K562 (cell line): ENCODE measurements around the gene LTBP4. TPM values are rescaled to one million over a fixed set of nuclear protein-coding genes. Genes with fewer than 3 reads are reported as not detected.

Experiments used
- ARID4B ChIP-seq: sonication (generic); formaldehyde crosslinking; IDR thresholded peaks from 2 replicates; pipeline ENCODE4 v1.8.0; 2022; ENCODE audit warnings: mild to moderate bottlenecking, missing genetic modification reagents
- BCL6 ChIP-seq: fragments of 250-450 bp; sonication (Bioruptor Pico); IDR thresholded peaks from 2 replicates; pipeline ENCODE4 v1.4.0; 2020
- BCOR ChIP-seq: fragments of 450-650 bp; IDR thresholded peaks from 2 replicates; pipeline ENCODE4 v1.6.1; 2016
- FOXA3 ChIP-seq, 2 experiments: fragments of 450-650 bp in 1 of 2; sonication (generic) in 1 of 2; formaldehyde crosslinking; IDR thresholded peaks in 1 of 2; conservative IDR thresholded peaks in 1 of 2; 2 replicates each; pipeline versions ENCODE4 v1.4.0 to v1.8.0; 2020 to 2022; ENCODE audit warnings: mild to moderate bottlenecking in 2 of 2, missing genetic modification reagents in 1 of 2
- HNRNPK ChIP-seq: fragments of 200-400 bp; formaldehyde crosslinking; IDR thresholded peaks from one replicate; pipeline ENCODE4 v1.6.1; 2018; ENCODE audit warnings: mild to moderate bottlenecking, low read depth, low read length; ENCODE audit not compliant: poor library complexity, severe bottlenecking
- HNRNPLL ChIP-seq: fragments of 200-400 bp; formaldehyde crosslinking; IDR thresholded peaks from 2 replicates; pipeline ENCODE4 v1.6.1; 2017; ENCODE audit warnings: low read length, low read depth, mild to moderate bottlenecking; ENCODE audit not compliant: poor library complexity, severe bottlenecking
- IFI16 ChIP-seq: fragments of 250-450 bp; sonication (Bioruptor Pico); IDR thresholded peaks from 2 replicates; pipeline ENCODE4 v2.1.2; 2022; ENCODE audit warnings: mild to moderate bottlenecking, inconsistent platforms
- IRF9 ChIP-seq: fragments of 450-650 bp; IDR thresholded peaks from 2 replicates; pipeline ENCODE4 v1.6.1; 2016; ENCODE audit warnings: missing biosample characterization, missing genetic modification characterization
- LEF1 ChIP-seq: fragments of 450-650 bp; IDR thresholded peaks from 2 replicates; pipeline ENCODE4 v1.6.1; 2016; ENCODE audit warnings: mild to moderate bottlenecking
- MNT ChIP-seq, 2 experiments: fragments of 450-650 bp; conservative IDR thresholded peaks; 2 replicates each; pipeline ENCODE4 v1.6.1; 2017; ENCODE audit warnings: mild to moderate bottlenecking in 2 of 2, moderate library complexity in 2 of 2
- RBM22 ChIP-seq: fragments of 200-400 bp; formaldehyde crosslinking; IDR thresholded peaks from 2 replicates; pipeline ENCODE4 v1.6.1; 2018; ENCODE audit warnings: low read length, low read depth; ENCODE audit not compliant: poor library complexity, severe bottlenecking
- SOX6 ChIP-seq: fragments of 450-650 bp; IDR thresholded peaks from 2 replicates; pipeline ENCODE4 v1.6.1; 2014; ENCODE audit warnings: mild to moderate bottlenecking
- SPI1 ChIP-seq: IDR thresholded peaks from 2 replicates; pipeline ENCODE4 v1.6.1; 2011; ENCODE audit warnings: low read depth, low read length, control low read depth, borderline replicate concordance
- STAT5A ChIP-seq: IDR thresholded peaks from 2 replicates; pipeline ENCODE4 v1.6.1; 2012; ENCODE audit warnings: low read length, inconsistent platforms, borderline replicate concordance
- XRCC5 ChIP-seq: fragments of 200-400 bp; formaldehyde crosslinking; IDR thresholded peaks from 2 replicates; pipeline ENCODE4 v1.6.1; 2017; ENCODE audit warnings: low read depth, mild to moderate bottlenecking, low read length
- ZNF174 ChIP-seq: fragments of 250-450 bp; sonication (Bioruptor Pico); IDR thresholded peaks from 2 replicates; pipeline ENCODE4 v1.4.0; 2020; ENCODE audit warnings: mild to moderate bottlenecking
- ZNF316 ChIP-seq: fragments of 450-650 bp; IDR thresholded peaks from 2 replicates; pipeline ENCODE4 v1.6.1; 2016
- polyA plus RNA-seq, 8 experiments: library from polyadenylated mRNA; depleted of rRNA in 4 of 8; stranded (reverse) in 5 of 8; unstranded in 3 of 8; fragments of >200 nt; fragmentation: Nextera tagmentation in 2 of 8; fragmentation: Illumina TruSeq in 1 of 8; extraction: Ambion mirVana in 2 of 8; extraction: Trizol in 1 of 8; gene quantifications; 2 replicates each; pipeline versions ENCODE4 v1.2.1 to v1.2.3, GENCODE V29; 2011 to 2014; ENCODE audit warnings: inconsistent platforms in 1 of 8, missing spikeins in 1 of 8
- total RNA-seq, 7 experiments: library from RNA; depleted of rRNA in 6 of 7; stranded (reverse); fragments of >200 nt in 6 of 7; fragmentation: Illumina TruSeq in 2 of 7; extraction: Trizol in 2 of 7; gene quantifications; 2 replicates each; pipeline versions ENCODE4 v1.2.1 to v1.2.3, GENCODE V29; 2011 to 2021; ENCODE audit warnings: low replicate concordance in 1 of 7

The LTBP4 gene
- total and polyA plus RNA-seq, 9 of the 15 experiments (the other 6 are each of a cell fraction or from before 2014, with no cell fraction given) = 0.35 to 160 (median 31.6) TPM

GRCh38 chr19:40603389-40604170, 2.4 kb downstream of the LTBP4 start (continued):
- peak; percentile 90 to 96 for TF ChIP-seq MNT (conservative IDR thresholded peaks at IDR 0.05)
- TF ChIP-seq BCOR = peak; percentile 47
- peak in 1 of 2 experiments; percentile 67; a peak in 2 of 4 replicates for TF ChIP-seq FOXA3 (CRISPR knock-in tag; conservative IDR thresholded peaks at IDR 0.05 in 1 of 2, IDR thresholded peaks at IDR 0.05 in 1 of 2)
- no peak for TF ChIP-seq BCL6 (CRISPR knock-in tag)
- peak; percentile 18; the same call in 1 of the 2 replicates for TF ChIP-seq STAT5A
- TF ChIP-seq XRCC5 = 0 out of 2 replicates have a peak, but pooled peaks have one; percentile 43
- peak; percentile 64 for TF ChIP-seq SPI1
- TF ChIP-seq HNRNPK = peak; percentile 69
- peak; percentile 62 for TF ChIP-seq RBM22
- TF ChIP-seq IRF9 (tag) = no peak
- TF ChIP-seq LEF1 = 0 out of 2 replicates have a peak, but pooled peaks have one; percentile 49
- no peak for TF ChIP-seq ZNF316
- no peak for TF ChIP-seq ZNF174
- TF ChIP-seq SOX6 = peak; percentile 39; the same call in 1 of the 2 replicates
- TF ChIP-seq HNRNPLL = peak; percentile 76
- TF ChIP-seq IFI16 (CRISPR knock-in tag) = no peak
- TF ChIP-seq ARID4B = peak; percentile 99
